Measurements from ENCODE around the gene TIMM8A. TPM values are rescaled to one million over a fixed set of nuclear protein-coding genes. Genes with fewer than 3 reads are reported as not detected.

The TIMM8A gene, protein sequence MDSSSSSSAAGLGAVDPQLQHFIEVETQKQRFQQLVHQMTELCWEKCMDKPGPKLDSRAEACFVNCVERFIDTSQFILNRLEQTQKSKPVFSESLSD
- 2.8 and 6.3 TPM in 2 replicates for total RNA-seq

DNA sequence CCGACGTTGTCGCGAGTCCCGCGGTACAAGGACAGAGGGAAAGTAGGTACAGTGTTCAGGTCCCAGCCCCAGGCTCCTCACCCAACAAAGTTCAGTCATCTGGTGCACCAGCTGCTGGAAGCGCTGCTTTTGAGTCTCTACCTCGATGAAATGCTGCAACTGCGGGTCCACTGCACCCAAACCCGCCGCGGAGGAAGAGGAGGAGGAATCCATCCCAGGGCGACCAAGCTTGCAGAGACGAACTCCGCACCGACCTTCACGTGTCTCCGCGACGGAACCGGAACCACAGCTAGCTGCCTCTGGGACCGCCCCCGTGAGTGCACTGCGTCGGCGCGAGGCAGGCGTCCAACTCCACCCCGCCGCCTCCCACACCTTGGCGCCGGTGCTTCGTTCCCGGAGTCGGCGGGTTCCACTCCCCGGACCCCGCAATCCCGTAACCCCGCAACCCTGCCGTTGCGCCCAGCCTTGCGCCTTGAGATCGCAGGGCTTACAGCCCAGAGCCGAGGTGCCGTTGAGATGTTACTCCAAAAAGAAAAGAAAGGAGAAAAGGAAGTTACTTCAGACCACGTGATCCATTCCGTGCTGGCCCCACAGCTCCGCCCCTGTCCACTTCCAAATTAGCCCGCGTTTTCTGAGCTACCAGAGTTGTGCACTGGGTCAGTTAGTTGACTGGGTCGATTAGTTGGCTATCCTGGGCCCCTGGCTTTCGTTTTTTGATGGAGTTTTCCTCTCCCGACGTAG is at the start of gene TIMM8A:
Gene TIMM8A (minus strand): TSS at position 291 of the 741 bp plus-strand sequence. CDS start 78 bp downstream, at position 213.

DNA sequence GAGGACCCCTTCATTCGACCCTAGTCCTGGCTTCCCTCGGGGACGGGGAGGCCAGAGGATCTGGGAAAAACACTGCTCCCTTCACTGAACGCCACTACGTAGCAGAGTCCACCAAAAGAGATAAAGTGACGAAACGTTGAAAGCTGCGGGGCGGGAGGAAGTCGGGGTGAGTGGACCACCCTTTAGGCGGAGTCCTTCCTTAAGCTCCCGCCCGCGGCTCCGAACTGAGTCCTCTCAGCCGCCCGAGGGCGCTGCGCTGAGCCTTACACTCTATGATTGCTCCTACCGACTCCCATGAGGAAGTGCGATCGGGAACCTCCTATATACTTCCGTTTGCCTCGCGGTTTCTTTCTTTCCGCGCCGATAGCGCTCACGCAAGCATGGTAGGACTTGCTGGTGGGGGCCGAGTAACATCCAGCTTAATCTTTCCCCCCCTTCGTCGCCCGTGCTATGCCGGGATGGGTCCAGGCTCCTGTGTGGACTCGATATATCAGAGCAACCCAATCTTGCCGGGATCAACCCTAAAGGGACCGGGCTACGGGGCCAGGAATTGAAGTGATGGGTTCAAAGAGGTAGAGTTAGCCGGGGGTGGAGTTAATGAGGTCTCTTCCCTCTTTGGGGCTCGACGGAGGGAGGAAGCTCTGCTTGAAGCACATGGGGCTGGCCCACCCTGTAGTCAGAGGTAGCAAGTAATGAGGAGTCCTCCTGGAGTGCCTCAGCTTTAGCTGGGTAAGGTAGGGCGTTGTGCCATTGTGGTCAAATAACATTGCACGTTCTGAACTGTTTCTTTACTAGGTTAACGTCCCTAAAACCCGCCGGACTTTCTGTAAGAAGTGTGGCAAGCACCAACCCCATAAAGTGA is 42.4 kb upstream of the TIMM8A start, which contains the start of gene RPL36A:
Gene RPL36A (plus strand): TSS at position 348 of the 862 bp plus-strand sequence. CDS start 33 bp downstream, at position 381.

DNA sequence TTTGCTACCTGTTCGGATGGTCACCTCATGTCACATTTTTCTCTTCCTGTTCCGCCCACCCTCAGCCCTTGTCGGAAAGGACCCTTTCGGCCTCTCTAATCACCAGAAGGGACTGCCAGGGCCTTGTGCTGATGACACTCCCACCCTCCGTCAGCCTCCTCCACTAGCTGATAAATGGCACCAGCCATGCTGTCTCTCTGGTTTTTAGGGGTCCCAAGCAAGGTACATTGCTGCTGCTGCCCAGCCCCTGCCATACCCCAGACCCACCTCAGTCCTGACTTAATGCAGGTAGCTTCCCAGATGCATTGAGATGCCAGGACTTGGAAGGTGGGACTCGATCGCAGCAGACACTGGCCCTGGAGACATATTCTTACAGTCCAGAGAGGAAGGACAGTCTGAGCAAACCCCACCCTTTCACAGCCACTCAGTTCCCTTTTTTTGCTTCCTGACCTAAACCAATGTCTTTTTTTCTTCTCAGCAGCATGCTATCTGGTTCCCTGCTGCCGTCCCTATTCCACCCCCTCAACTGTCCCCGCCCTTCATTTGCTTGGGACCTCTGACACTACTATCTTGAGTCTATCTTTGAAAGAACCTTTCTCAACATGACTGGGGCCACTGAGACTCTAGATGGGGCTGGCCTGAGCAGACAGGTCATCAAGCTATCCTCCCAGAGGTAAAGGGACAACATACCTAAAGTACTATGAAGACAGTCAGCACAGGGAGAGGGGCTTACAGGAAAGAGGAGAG is 37.4 kb upstream of the TIMM8A start, which contains the start of gene BTK:
Gene BTK (minus strand): TSS at position 397 of the 747 bp plus-strand sequence. CDS start 10,907 bp downstream, outside the sequence.

Small RNA genes lying within 50 kb of the gene (small RNA-seq; reads per million reads assigned to genes)
- gene RNU6-934P (ENCODE audit: low replicate concordance): not detected

Other genes with a start within 250 kb of the TIMM8A start
- 0.22 and 4.0 TPM in 2 replicates for gene DRP2, start 129.0 kb downstream of the TIMM8A start, total RNA-seq
- gene TAF7L, start 57.4 kb downstream of the TIMM8A start, total RNA-seq: 0.22 and 1.1 TPM in 2 replicates
- gene BTK, start 37.4 kb upstream of the TIMM8A start, total RNA-seq: not detected in 2 replicates
- gene RPL36A, start 42.3 kb upstream of the TIMM8A start, total RNA-seq: 295 and 656 TPM in 2 replicates
- gene GLA, start 59.2 kb upstream of the TIMM8A start, total RNA-seq: 38.7 and 55.1 TPM in 2 replicates
- 50.5 and 58.6 TPM in 2 replicates for gene HNRNPH2, start 59.5 kb upstream of the TIMM8A start, total RNA-seq
- 2.2 and 3.3 TPM in 2 replicates for gene ARMCX4, start 136.7 kb upstream of the TIMM8A start, total RNA-seq
- gene ARMCX1, start 201.8 kb upstream of the TIMM8A start, total RNA-seq: 27.6 and 36.3 TPM in 2 replicates